ENCODE measurements around the gene NAT14.

Gene NAT14

GRCh38 chr19:55461974-55462626 is 22.9 kb upstream of the NAT14 start:
- Histone ChIP-seq H3K4me1 (ENCODE audit: control insufficient read depth, insufficient read depth, low read length) (peaks cover 19% of the 10 kb centered on the region), H3K9me3 (ENCODE audit: control insufficient read depth, low read length) (no peaks in the 10 kb centered on the region), H3K27me3 (ENCODE audit: control insufficient read depth, insufficient read depth, low read length, poor library complexity, severe bottlenecking) (peaks cover 33% of the 10 kb centered on the region), H3K4me3 (ENCODE audit: insufficient read depth, low read depth, low read length) (peak overlapping the region; percentile 36), H3K36me3 (ENCODE audit: control insufficient read depth, insufficient read depth, low read length) (no peaks in the 10 kb centered on the region), H3K27ac (ENCODE audit: insufficient read depth, low read depth, low read length, poor library complexity, severe bottlenecking) (no peak overlapping the region)
- WGBS, 2 experiments = 34% methylated on average over 27 of the region's 27 CpGs

GRCh38 chr19:55462722-55463121 is 22.3 kb upstream of the NAT14 start:
- WGBS, 2 experiments = 84 to 90% methylated on average over 11 of the region's 11 CpGs
- Histone ChIP-seq H3K4me3 (ENCODE audit: insufficient read depth, low read depth, low read length) (no peak overlapping the region), H3K36me3 (ENCODE audit: control insufficient read depth, insufficient read depth, low read length) (no peaks in the 10 kb centered on the region), H3K9me3 (ENCODE audit: control insufficient read depth, low read length) (no peaks in the 10 kb centered on the region), H3K4me1 (ENCODE audit: control insufficient read depth, insufficient read depth, low read length) (peaks cover 19% of the 10 kb centered on the region), H3K27me3 (ENCODE audit: control insufficient read depth, insufficient read depth, low read length, poor library complexity, severe bottlenecking) (peaks cover 33% of the 10 kb centered on the region), H3K27ac (ENCODE audit: insufficient read depth, low read depth, low read length, poor library complexity, severe bottlenecking) (no peak overlapping the region)

- Histone ChIP-seq H3K4me1 (ENCODE audit: control insufficient read depth, insufficient read depth, low read length) (peaks cover 19% of the 10 kb centered on the region), H3K9me3 (ENCODE audit: control insufficient read depth, low read length) (no peaks in the 10 kb centered on the region), H3K27me3 (ENCODE audit: control insufficient read depth, insufficient read depth, low read length, poor library complexity, severe bottlenecking) (peaks cover 33% of the 10 kb centered on the region)
These were observed 21.4 kb upstream of the NAT14 start for GRCh38 chr19:55463583-55464031.

DNA sequence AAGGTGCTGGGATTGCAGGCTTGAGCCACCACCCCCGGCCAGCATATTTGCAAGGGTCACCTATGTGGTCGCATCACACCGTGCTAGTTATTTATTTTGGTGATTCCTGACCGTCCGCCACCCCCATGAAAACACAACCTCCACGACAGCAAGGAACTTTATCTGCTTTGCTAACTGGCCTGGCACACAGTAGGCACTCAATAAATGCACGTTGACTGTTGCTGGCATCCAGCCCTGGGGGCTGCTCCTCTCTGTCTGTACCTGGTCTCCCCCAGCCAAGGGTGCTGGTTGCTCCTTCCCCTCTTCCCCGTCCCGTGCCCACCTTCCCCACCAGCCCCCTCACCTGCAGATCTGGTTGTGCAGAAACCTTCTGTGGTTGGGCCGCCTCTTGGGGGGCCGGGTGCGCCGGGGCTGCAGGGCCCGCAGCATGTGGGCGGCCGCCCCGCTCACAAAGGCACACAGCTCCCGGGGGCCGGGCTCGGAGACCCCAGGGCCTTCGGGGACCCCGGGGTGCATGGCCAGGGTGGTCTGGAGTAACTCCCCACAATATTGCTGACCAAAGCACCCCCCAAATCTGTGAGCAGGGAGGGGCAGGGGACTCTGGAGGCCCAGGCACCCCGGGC is 20.8 kb upstream of the NAT14 start:
- WGBS, 2 experiments = 74 to 76% methylated on average over 23 of the region's 23 CpGs
- Histone ChIP-seq H3K9me3 (ENCODE audit: control insufficient read depth, low read length) (no peaks in the 10 kb centered on the region), H3K27me3 (ENCODE audit: control insufficient read depth, insufficient read depth, low read length, poor library complexity, severe bottlenecking) (peaks cover 33% of the 10 kb centered on the region), H3K36me3 (ENCODE audit: control insufficient read depth, insufficient read depth, low read length) (no peaks in the 10 kb centered on the region), H3K4me1 (ENCODE audit: control insufficient read depth, insufficient read depth, low read length) (peaks cover 19% of the 10 kb centered on the region), H3K27ac (ENCODE audit: insufficient read depth, low read depth, low read length, poor library complexity, severe bottlenecking) (no peak overlapping the region), H3K4me3 (ENCODE audit: insufficient read depth, low read depth, low read length) (no peak overlapping the region)

More at GRCh38 chr19:55463583-55464031, 21.4 kb upstream of the NAT14 start:
- no peak overlapping the region for H3K4me3 ChIP-seq (ENCODE audit: insufficient read depth, low read depth, low read length)
- no peak overlapping the region for H3K27ac ChIP-seq (ENCODE audit: insufficient read depth, low read depth, low read length, poor library complexity, severe bottlenecking)
- H3K36me3 ChIP-seq (ENCODE audit: control insufficient read depth, insufficient read depth, low read length) = no peaks in the 10 kb centered on the region
- 78 to 82% methylated on average over 15 of the region's 15 CpGs for WGBS, 2 experiments

DNA sequence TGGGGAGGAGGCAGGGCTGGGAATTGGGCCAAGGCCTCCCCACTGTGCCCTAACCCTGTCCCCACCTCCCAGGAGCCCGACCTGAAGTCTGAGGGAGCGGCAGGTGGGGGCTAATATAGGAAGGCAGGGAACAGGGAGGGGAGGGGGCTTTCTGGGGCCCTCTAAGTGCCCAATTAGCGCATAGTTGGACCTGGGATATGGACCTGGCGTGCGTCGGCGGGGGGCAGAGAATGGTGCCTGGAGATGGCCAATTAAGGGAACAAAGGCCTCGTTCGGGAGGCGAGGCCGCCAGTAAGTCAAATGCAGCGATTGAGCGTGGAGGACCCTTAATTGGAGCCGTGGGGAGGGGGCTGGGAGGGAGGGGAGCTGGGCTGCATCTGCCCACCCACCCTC is 20.3 kb upstream of the NAT14 start, which contains the start of gene C19orf85:
Gene C19orf85 (minus strand): TSS at position 90 of the 393 bp plus-strand sequence. CDS start 197 bp downstream, outside the sequence.
- Histone ChIP-seq H3K36me3 (ENCODE audit: control insufficient read depth, insufficient read depth, low read length) (no peaks in the 10 kb centered on the region), H3K4me1 (ENCODE audit: control insufficient read depth, insufficient read depth, low read length) (peaks cover 19% of the 10 kb centered on the region), H3K27me3 (ENCODE audit: control insufficient read depth, insufficient read depth, low read length, poor library complexity, severe bottlenecking) (peaks cover 33% of the 10 kb centered on the region), H3K4me3 (ENCODE audit: insufficient read depth, low read depth, low read length) (no peak within 1 kb of the TSS), H3K27ac (ENCODE audit: insufficient read depth, low read depth, low read length, poor library complexity, severe bottlenecking) (no peak within 1 kb of the TSS), H3K9me3 (ENCODE audit: control insufficient read depth, low read length) (no peaks in the 10 kb centered on the region)
- WGBS, 2 experiments = 17 to 19% methylated on average over 14 of the region's 14 CpGs

DNA sequence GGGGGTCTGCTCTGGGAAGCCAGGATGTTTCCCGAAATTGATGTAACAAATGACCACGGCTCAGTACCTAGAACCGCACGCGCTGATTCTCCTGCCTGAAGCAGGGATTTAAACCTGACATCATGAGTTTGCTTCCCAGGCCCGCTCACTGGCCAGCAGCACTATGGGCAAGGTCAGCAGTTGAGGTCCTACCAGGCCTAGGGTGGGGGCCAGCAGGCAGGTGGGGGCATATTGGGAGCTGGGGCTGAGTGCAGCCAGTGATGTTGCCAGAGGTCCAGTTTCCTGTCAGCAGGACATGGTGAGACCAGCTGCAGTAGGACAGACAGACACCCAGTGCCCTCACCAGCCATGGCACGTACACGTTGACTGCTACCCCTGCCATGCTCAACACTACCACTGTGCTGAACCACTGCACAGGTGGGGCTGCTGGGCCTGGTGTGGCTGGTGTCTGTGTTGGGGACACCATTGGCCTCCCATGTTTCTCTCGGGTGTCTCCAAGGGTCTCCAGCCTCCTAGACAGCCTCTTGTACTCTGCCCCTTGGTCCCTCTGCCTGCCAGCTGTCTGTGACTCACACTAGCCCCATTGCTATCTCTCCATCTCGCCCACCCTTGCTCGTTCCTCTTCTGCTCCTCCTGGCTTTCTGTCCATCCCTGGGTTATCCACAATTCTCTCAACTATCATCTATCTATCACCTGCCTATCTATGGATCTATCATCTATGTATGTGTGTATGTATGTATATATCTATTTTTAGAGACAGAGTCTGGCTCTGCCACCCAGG is 19.3 kb upstream of the NAT14 start:
- Histone ChIP-seq H3K4me1 (ENCODE audit: control insufficient read depth, insufficient read depth, low read length) (peaks cover 15% of the 10 kb centered on the region), H3K9me3 (ENCODE audit: control insufficient read depth, low read length) (no peaks in the 10 kb centered on the region), H3K4me3 (ENCODE audit: insufficient read depth, low read depth, low read length) (no peak overlapping the region), H3K27me3 (ENCODE audit: control insufficient read depth, insufficient read depth, low read length, poor library complexity, severe bottlenecking) (peaks cover 33% of the 10 kb centered on the region), H3K27ac (ENCODE audit: insufficient read depth, low read depth, low read length, poor library complexity, severe bottlenecking) (no peak overlapping the region), H3K36me3 (ENCODE audit: control insufficient read depth, insufficient read depth, low read length) (no peaks in the 10 kb centered on the region)
- whole genome bisulfite sequencing, 2 experiments = 89 to 90% methylated on average over 11 of the region's 11 CpGs

DNA sequence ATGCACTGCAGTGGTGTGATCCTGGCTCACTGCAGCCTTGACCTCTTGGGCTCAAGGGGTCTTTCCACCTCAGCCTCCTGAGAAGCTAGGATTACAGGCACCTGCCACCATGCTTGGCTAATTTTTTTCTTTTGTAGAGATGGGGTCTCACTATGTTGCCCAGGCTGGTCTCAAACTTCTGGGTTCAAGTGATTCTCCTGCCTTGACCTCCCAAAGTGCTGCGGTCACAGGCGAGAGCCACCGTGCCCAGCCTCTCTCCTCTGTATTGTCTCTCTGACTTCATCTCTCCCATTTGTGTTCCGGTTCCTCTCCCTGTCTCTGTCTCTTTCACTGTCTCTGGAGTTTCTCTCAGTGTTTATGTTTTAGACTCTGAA is 18.8 kb upstream of the NAT14 start:
- peaks cover 33% of the 10 kb centered on the region for H3K27me3 ChIP-seq (ENCODE audit: control insufficient read depth, insufficient read depth, low read length, poor library complexity, severe bottlenecking)
- 81 to 84% methylated on average over 4 of the region's 4 CpGs for WGBS, 2 experiments
- no peaks in the 10 kb centered on the region for H3K9me3 ChIP-seq (ENCODE audit: control insufficient read depth, low read length)
- no peak overlapping the region for H3K4me3 ChIP-seq (ENCODE audit: insufficient read depth, low read depth, low read length)
- H3K4me1 ChIP-seq (ENCODE audit: control insufficient read depth, insufficient read depth, low read length) = peaks cover 15% of the 10 kb centered on the region
- H3K36me3 ChIP-seq (ENCODE audit: control insufficient read depth, insufficient read depth, low read length) = no peaks in the 10 kb centered on the region
- no peak overlapping the region for H3K27ac ChIP-seq (ENCODE audit: insufficient read depth, low read depth, low read length, poor library complexity, severe bottlenecking)

DNA sequence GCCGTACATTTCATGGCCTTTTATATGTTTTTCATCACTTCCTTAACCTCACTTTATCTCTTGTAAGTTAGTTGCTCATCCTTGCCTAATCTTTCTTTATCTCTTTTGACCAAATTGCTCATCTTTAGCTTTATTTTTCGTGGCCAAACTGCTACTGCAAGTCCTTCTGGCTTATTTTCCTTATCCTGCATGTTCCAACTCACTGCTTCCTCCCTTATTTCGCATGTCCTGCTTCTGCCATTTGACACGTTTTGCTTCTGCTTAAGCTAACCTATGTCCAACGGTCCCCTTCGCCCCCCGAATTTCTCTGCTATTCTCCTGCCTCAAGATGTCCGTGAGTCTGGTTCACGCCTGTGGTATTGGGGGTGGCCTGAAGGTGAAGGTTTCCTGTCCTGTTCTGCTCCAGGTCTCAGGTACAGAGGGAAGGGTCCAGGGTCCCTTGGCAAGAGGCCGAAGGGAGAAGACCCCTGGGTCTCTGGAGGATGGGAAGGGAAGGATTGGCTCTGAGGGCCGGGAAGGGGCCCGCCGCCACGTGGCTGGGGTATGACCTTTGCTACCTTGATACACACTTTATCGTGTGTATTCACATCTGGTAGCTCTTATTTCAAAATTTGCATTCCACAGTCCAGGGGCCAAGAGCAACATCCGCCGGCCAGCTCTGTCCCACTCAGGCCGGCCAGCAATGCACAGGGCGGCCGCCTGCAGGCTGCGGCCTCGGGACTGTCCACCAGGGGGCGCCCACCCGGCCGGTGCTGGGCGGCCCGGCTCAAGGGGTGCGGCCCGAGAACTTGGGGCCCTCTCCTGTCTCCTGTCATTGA is 17.5 kb upstream of the NAT14 start:
- Histone ChIP-seq H3K4me1 (ENCODE audit: control insufficient read depth, insufficient read depth, low read length) (peaks cover 15% of the 10 kb centered on the region), H3K9me3 (ENCODE audit: control insufficient read depth, low read length) (no peaks in the 10 kb centered on the region), H3K36me3 (ENCODE audit: control insufficient read depth, insufficient read depth, low read length) (no peaks in the 10 kb centered on the region), H3K27me3 (ENCODE audit: control insufficient read depth, insufficient read depth, low read length, poor library complexity, severe bottlenecking) (peaks cover 29% of the 10 kb centered on the region), H3K4me3 (ENCODE audit: insufficient read depth, low read depth, low read length) (no peak overlapping the region), H3K27ac (ENCODE audit: insufficient read depth, low read depth, low read length, poor library complexity, severe bottlenecking) (no peak overlapping the region)
- WGBS, 2 experiments = 47 to 48% methylated on average over 29 of the region's 29 CpGs

- no peaks in the 10 kb centered on the region for H3K36me3 ChIP-seq (ENCODE audit: control insufficient read depth, insufficient read depth, low read length)
- no peak overlapping the region for H3K4me3 ChIP-seq (ENCODE audit: insufficient read depth, low read depth, low read length)
- H3K4me1 ChIP-seq (ENCODE audit: control insufficient read depth, insufficient read depth, low read length) = peaks cover 16% of the 10 kb centered on the region
- no peaks in the 10 kb centered on the region for H3K9me3 ChIP-seq (ENCODE audit: control insufficient read depth, low read length)
- H3K27me3 ChIP-seq (ENCODE audit: control insufficient read depth, insufficient read depth, low read length, poor library complexity, severe bottlenecking) = peaks cover 25% of the 10 kb centered on the region
- 20 to 24% methylated on average over 4 of the region's 4 CpGs for WGBS, 2 experiments
- H3K27ac ChIP-seq (ENCODE audit: insufficient read depth, low read depth, low read length, poor library complexity, severe bottlenecking) = no peak overlapping the region
These were observed 17.0 kb upstream of the NAT14 start for GRCh38 chr19:55468054-55468393.

Data from ectodermal cell (in vitro differentiated cells).